Stimulated activated naive CD4-positive, alpha-beta T cell treated with Interleukin-2 at 50 U/mL for 16 hours (primary cell): ENCODE results near the gene TMEM242.

ENCODE experiments used
- DNase-seq: peaks from one replicate; lab custom pipeline; 2025; lab: John Stamatoyannopoulos, UW

TMEM242 gene

DNA sequence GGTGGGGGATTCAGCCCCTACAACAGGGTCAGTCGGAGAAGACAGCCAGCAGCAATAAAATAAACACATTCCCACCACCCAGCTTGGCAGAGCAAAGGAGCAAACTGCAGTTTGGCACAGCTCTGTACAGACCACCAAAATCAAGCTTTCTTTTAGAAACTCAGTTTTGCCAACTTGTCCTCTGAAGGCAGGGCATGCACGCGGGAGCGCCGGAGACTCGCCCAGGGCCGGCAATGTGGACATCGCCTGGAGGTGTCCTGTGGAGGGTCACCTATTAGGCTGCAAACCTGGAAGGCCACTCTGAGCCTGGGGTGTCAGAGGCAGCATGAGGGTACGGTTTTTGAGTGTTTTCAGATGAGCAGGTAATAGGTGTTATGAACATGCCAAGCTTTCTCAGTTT is 34.7 kb downstream of the TMEM242 start:
- no peak for DNase-seq

- no peak for DNase-seq
Measured at GRCh38 chr6:157287923-157288322, 35.4 kb downstream of the TMEM242 start.

- no peak for DNase-seq
Measured at GRCh38 chr6:157287247-157287850, 36.0 kb downstream of the TMEM242 start.

- DNase-seq, result no peak
Measured at GRCh38 chr6:157285422-157285779, 37.9 kb downstream of the TMEM242 start.

DNA sequence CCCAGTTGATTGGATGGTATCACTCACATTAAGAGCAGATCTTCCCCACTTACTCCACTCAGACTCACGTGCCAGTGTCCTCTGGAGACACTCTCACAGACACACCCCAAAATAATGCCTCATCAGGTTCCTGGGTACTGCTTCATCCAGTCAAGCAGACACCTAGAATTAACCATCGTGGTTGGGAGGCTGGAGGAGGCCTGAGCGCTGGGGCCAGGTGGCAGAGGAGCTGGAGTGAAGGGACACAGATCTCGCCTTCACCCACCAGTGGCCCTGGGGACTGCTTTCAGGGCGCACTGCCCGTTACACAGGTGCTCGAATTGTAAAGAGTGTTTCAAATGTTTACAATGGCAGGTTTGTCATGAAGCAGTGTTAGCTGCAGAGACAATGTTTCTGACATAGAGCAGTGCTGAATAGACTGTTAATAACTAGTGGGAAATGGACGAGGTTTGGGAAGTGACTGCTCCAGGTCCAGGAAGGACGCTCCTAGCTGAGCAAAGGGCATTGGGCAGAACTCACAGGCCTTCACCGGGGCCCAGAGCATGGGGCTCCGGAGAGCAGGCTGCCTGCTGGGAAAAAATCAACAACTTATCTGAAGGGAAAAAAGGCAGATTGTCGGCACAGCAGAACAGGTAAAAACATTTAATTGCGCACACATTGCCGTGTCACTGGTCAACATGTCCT is 38.4 kb downstream of the TMEM242 start:
- DNase-seq, result no peak

GRCh38 chr6:157283900-157284737 is 39.2 kb downstream of the TMEM242 start:
- DNase-seq, result no peak

DNA sequence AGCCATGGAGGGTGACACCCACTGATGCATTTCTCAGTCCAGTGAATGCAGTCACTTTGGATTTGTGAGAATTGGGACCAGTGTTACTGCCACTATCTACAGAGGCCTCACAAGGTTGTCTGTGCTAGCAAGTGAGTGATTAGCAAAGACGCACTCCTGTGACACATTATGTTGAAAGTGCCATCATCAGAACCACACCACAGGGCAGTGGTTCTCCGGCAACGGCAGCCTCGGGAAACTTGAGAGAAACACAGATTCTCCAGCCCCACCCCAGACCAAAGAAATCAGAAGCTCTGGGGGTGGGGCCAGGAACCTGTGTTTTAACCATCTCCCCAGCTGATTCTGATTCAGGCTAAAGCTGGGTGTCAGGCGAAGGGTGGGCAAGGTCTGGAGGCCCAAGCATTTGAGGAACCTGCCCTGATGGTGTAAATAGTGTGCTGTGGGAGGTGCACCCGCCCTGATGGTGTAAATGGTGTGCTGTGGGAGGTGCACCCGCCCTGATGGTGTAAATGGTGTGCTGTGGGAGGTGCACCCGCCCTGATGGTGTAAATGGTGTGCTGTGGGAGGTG is 39.9 kb downstream of the TMEM242 start:
- DNase-seq, result no peak

DNA sequence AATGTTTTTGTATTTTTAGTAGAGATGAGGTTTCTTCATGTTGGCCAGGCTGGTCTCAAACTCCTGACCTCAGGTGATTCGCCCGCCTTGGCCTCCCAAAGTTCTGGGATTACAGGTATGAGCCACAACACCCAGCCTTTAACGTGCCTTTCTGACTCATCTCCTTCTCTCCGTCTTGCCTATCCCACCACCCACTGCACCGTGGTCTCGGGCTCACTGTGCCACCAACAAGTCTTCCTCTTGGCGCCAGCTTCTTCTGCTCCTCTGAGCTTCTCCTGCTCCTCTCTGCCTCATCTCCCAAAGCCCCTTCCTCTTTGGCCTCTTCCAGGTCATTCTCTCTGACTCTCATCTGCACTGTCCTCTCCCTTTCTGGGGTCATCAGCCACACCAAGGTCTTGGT is 41.0 kb downstream of the TMEM242 start:
- DNase-seq, result no peak

DNA sequence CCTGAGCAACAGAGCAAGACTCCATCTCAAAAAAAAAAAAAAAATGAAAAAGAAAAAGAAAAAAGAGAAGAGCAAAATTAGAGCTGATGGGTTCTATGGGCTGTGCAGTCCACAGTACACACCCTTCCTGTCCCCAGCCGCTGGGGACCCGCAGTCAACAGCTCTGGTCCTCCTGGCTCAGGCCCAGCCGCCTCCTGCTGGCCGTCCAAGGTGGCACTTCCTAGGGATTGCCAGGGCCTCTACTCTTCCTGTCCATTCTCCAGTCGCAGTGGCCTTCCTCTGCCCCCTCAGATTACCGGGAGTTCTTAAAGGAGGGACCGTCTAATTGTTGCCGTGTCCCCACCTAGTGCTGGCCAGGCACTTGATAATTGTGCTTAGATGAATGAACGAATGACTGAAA is 41.7 kb downstream of the TMEM242 start:
- no peak for DNase-seq

- no peak for DNase-seq
Measured at GRCh38 chr6:157280947-157281346, 42.4 kb downstream of the TMEM242 start.

DNA sequence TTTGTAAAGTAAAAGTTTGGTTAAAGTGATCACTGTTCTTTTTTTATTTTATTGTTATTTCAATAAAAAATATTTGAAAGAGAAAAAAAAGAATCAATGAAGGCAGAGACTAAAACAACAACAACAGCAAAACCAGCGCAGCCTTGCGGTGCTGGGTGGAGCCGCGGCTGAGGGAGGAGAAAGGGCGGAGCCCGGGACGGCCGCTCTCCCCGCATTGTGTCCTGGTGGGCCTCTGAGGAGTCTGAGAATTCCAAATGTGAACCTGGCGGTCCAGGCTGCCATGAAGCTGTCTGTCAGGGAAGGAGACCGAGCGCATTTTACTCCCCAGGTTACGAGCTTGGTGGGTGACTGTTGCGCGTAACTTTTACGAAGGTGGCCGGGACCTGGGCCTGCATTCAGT is 43.2 kb downstream of the TMEM242 start:
- no peak for DNase-seq

GRCh38 chr6:157278171-157278570 is 45.1 kb downstream of the TMEM242 start:
- no peak for DNase-seq

DNA sequence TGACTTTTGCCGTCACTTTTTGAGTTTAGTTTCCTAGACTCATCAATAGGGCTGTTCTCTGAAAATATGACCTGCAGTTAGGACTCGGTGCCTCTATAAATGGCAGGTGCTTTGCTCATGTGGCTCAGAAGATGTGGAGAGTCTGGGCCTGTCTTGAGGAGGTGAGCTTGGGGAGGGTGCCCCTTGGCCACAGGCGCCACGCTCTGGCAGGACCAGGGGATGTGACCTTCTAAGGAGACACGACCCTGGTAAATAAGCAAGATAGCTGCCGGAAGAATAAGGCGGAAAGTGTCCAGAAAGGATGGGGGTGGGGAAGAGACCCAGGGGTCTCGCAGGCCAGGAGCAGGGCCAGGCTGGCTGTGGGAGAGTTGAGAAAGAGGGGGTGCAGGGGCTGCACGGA is 46.6 kb downstream of the TMEM242 start:
- DNase-seq, result no peak

- no peak for DNase-seq
Measured at GRCh38 chr6:157276134-157276532, 47.2 kb downstream of the TMEM242 start.

- DNase-seq, result peak; percentile 78
Measured at GRCh38 chr6:157274471-157275226, 48.7 kb downstream of the TMEM242 start.

GRCh38 chr6:157273756-157274470 is 49.4 kb downstream of the TMEM242 start:
- DNase-seq, result peak; percentile 54

- peak; percentile 3 for DNase-seq
Measured at GRCh38 chr6:157272866-157273755, 50.2 kb downstream of the TMEM242 start.

GRCh38 chr6:157272372-157272771 is 50.9 kb downstream of the TMEM242 start:
- no peak for DNase-seq

- no peak for DNase-seq
Measured at GRCh38 chr6:157271911-157272310, 51.4 kb downstream of the TMEM242 start.

GRCh38 chr6:157271441-157271840 is 51.9 kb downstream of the TMEM242 start:
- DNase-seq, result no peak
